ENCODE data around the gene ZNF546. TPM values are rescaled to one million over a fixed set of nuclear protein-coding genes. Genes with fewer than 3 reads are reported as not detected.

Gene ZNF546
- total and polyA plus RNA-seq, 10 donors: 1.4 to 15.1 (median 7.6) TPM

GRCh38 chr19:39974377-39975155 lies 22.3 kb upstream of the ZNF546 start:
- peaks cover 2 to 77% (median 68%) of the 10 kb centered on the region in 6 donors for H3K36me3 ChIP-seq
- intact Hi-C loops (cut with DNase I; ENCODE audit: low total_unique reads): loop anchor here (5.0 kb wide), 1 partner anchor 82 kb away; no protein-coding TSS in a partner anchor
- DNase-seq: no peak

GRCh38 chr19:39982883-39983282 lies 14.0 kb upstream of the ZNF546 start:
- Histone ChIP-seq H3K9me3 (peaks cover 14 to 54% (median 48%) of the 10 kb centered on the region in 8 donors), H3K27me3 (replicated peaks in 1 of 7) (no peaks in the 10 kb centered on the region), H3K4me1 (no peaks in the 10 kb centered on the region), H3K27ac (no peak overlapping the region), H3K36me3 (peaks cover 6 to 65% (median 54%) of the 10 kb centered on the region in 6 donors), H3K4me3 (no peak overlapping the region)
- no peak for DNase-seq
- intact Hi-C loops (cut with DNase I; ENCODE audit: low total_unique reads): no loop called here
- 96 to 100% (median 98%) methylated on average over 1 of the region's 1 CpG for WGBS, 5 donors
- no peak for TF ChIP-seq CTCF (IDR thresholded peaks at IDR 0.05 in 8 of 11, conservative IDR thresholded peaks at IDR 0.05 in 3 of 11)
- TF ChIP-seq POLR2A (IDR thresholded peaks at IDR 0.05): no peak
- no peak for TF ChIP-seq POLR2AphosphoS5 (IDR thresholded peaks at IDR 0.05)

More at GRCh38 chr19:39974377-39975155, 22.3 kb upstream of the ZNF546 start:
- Histone ChIP-seq H3K27ac (no peak overlapping the region), H3K9me3 (no peaks in the 10 kb centered on the region), H3K27me3 (replicated peaks in 1 of 7) (no peaks in the 10 kb centered on the region), H3K4me3 (no peak overlapping the region), H3K4me1 (peaks cover 15 to 38% (median 27%) of the 10 kb centered on the region in 6 donors)
- TF ChIP-seq POLR2A (IDR thresholded peaks at IDR 0.05) (no peak), POLR2AphosphoS5 (IDR thresholded peaks at IDR 0.05) (peak in 2 of 3 donors; percentile 15 to 36)
- 91 to 98% (median 95%) methylated on average over 22 to 24 of the region's 24 CpGs for WGBS, 5 donors

- peaks cover 14 to 62% (median 49%) of the 10 kb centered on the region in 8 donors for H3K9me3 ChIP-seq
- H3K27ac ChIP-seq: no peak overlapping the region
- H3K27me3 ChIP-seq (replicated peaks in 1 of 7): no peaks in the 10 kb centered on the region
- intact Hi-C loops (cut with DNase I; ENCODE audit: low total_unique reads): no loop called here
- WGBS, 5 donors: 80 to 98% (median 95%) methylated on average over 5 of the region's 5 CpGs
- no peak for TF ChIP-seq CTCF (IDR thresholded peaks at IDR 0.05 in 8 of 11, conservative IDR thresholded peaks at IDR 0.05 in 3 of 11)
- no peak for TF ChIP-seq POLR2A (IDR thresholded peaks at IDR 0.05)
- TF ChIP-seq POLR2AphosphoS5 (IDR thresholded peaks at IDR 0.05): no peak
- H3K36me3 ChIP-seq: peaks cover 6 to 56% (median 46%) of the 10 kb centered on the region in 6 donors
- no peaks in the 10 kb centered on the region for H3K4me1 ChIP-seq
- no peak overlapping the region for H3K4me3 ChIP-seq
- no peak for DNase-seq
These were observed 13.1 kb upstream of the ZNF546 start for GRCh38 chr19:39983695-39984300.

- H3K4me1 ChIP-seq: no peaks in the 10 kb centered on the region
- H3K27ac ChIP-seq: no peak overlapping the region
- peaks cover 14 to 62% (median 49%) of the 10 kb centered on the region in 8 donors for H3K9me3 ChIP-seq
- no peaks in the 10 kb centered on the region for H3K27me3 ChIP-seq (replicated peaks in 1 of 7)
- peaks cover 6 to 28% (median 18%) of the 10 kb centered on the region in 6 donors for H3K36me3 ChIP-seq
- DNase-seq: no peak
- TF ChIP-seq POLR2AphosphoS5 (IDR thresholded peaks at IDR 0.05) (no peak), CTCF (IDR thresholded peaks at IDR 0.05 in 8 of 11, conservative IDR thresholded peaks at IDR 0.05 in 3 of 11) (no peak)
- no peak overlapping the region for H3K4me3 ChIP-seq
- intact Hi-C loops (cut with DNase I; ENCODE audit: low total_unique reads): no loop called here
These were observed 10.2 kb upstream of the ZNF546 start for GRCh38 chr19:39986643-39987042.
